ENCODE measurements around the gene TRMT2A. TPM values are rescaled to one million over a fixed set of nuclear protein-coding genes. Genes with fewer than 3 reads are reported as not detected.

The TRMT2A gene
- total RNA-seq, 1 experiment from 2014 or later: 47.1 TPM

- TF ChIP-seq, protein P1, sequence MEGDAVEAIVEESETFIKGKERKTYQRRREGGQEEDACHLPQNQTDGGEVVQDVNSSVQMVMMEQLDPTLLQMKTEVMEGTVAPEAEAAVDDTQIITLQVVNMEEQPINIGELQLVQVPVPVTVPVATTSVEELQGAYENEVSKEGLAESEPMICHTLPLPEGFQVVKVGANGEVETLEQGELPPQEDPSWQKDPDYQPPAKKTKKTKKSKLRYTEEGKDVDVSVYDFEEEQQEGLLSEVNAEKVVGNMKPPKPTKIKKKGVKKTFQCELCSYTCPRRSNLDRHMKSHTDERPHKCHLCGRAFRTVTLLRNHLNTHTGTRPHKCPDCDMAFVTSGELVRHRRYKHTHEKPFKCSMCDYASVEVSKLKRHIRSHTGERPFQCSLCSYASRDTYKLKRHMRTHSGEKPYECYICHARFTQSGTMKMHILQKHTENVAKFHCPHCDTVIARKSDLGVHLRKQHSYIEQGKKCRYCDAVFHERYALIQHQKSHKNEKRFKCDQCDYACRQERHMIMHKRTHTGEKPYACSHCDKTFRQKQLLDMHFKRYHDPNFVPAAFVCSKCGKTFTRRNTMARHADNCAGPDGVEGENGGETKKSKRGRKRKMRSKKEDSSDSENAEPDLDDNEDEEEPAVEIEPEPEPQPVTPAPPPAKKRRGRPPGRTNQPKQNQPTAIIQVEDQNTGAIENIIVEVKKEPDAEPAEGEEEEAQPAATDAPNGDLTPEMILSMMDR (IDR thresholded peaks at IDR 0.05; ENCODE audit: unreplicated experiment): no peak
- no peaks in the 10 kb centered on the region for H3K27me3 Mint-ChIP-seq (ENCODE audit: insufficient read depth, unreplicated experiment)
- H3K4me3 Mint-ChIP-seq (ENCODE audit: unreplicated experiment): peak overlapping the region; percentile 71
- no TSS peak for BruUV-seq (replicated peaks)
- POLR2A ChIA-PET: no interaction called here
- peaks cover 6% of the 10 kb centered on the region for H3K36me3 Mint-ChIP-seq (ENCODE audit: insufficient read depth, unreplicated experiment)
- H3K27ac Mint-ChIP-seq (ENCODE audit: low read depth, unreplicated experiment): peak overlapping the region; percentile 61
- no peaks in the 10 kb centered on the region for H3K4me1 Mint-ChIP-seq (ENCODE audit: insufficient read depth, unreplicated experiment)
- no peaks in the 10 kb centered on the region for H3K9me3 Mint-ChIP-seq (ENCODE audit: unreplicated experiment)
- DNase-seq (ENCODE audit: unreplicated experiment): no peak
- intact Hi-C loops (cut with micrococcal nuclease): no loop called here
- CTCF ChIA-PET: no interaction called here
Measured at GRCh38 chr22:20132686-20133246, 15.7 kb upstream of the TRMT2A start.

DNA sequence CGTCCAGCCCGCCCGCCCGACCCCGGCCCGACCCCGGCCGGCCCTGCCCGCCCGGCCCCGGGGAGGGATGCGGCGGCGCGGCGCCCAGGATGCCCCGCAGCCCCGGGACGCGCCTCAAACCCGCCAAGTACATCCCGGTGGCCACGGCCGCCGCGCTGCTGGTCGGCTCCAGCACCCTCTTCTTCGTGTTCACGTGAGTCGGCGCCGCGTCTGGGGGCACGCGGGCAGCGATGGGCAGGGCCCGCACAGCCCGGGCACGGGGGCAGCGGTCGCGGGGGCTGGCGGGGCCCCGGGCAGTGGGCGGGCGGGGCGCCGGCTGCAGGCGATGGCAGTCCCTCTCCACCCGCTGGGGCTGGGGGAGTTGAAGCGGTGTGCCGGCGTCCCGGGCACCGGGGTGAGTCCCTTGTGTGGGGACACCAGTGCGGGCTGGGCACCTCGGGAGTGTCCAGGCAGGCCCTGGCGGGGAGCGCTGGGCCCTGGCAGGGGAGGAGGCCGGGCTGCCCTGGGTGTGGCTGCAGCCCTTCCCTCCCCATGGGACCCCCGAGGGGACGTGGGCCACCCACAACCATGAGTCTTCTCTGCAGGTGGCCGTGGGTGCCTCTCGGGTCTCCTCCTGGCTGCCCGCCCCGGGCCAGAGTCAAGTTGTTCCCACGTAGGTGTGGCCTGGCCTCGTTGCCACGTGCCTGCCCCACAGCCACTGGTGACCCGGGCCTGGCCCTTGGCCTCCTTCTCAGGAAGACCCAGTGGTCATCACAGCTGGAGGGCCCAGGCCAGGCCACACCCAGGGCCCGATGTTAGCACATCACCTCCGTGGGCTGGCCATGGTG lies 15.0 kb upstream of the TRMT2A start:
- intact Hi-C loops (cut with micrococcal nuclease): no loop called here
- DNase-seq (ENCODE audit: unreplicated experiment): no peak
- no peaks in the 10 kb centered on the region for H3K4me1 Mint-ChIP-seq (ENCODE audit: insufficient read depth, unreplicated experiment)
- H3K9me3 Mint-ChIP-seq (ENCODE audit: unreplicated experiment): no peaks in the 10 kb centered on the region
- H3K4me3 Mint-ChIP-seq (ENCODE audit: unreplicated experiment): peak overlapping the region; percentile 71
- ChIA-PET POLR2A (no interaction called here), CTCF (no interaction called here)
- peaks cover 12% of the 10 kb centered on the region for H3K36me3 Mint-ChIP-seq (ENCODE audit: insufficient read depth, unreplicated experiment)
- no peak overlapping the region for H3K27ac Mint-ChIP-seq (ENCODE audit: low read depth, unreplicated experiment)
- H3K27me3 Mint-ChIP-seq (ENCODE audit: insufficient read depth, unreplicated experiment): no peaks in the 10 kb centered on the region
- TF ChIP-seq, protein P1 (IDR thresholded peaks at IDR 0.05; ENCODE audit: unreplicated experiment): no peak
- BruUV-seq (replicated peaks): no TSS peak

GRCh38 chr22:20131597-20131858 lies 14.5 kb upstream of the TRMT2A start, which contains the start of gene ZDHHC8:
TSS of gene ZDHHC8 (plus strand) at chr22:20131804. CDS start at chr22:20131948, 144 bp downstream.
- intact Hi-C loops (cut with micrococcal nuclease): no loop called here
- TF ChIP-seq, protein P1 (IDR thresholded peaks at IDR 0.05; ENCODE audit: unreplicated experiment): no peak
- DNase-seq (ENCODE audit: unreplicated experiment): no peak
- Mint-ChIP-seq H3K27ac (ENCODE audit: low read depth, unreplicated experiment) (peak within 1 kb of the TSS; percentile 61), H3K4me1 (ENCODE audit: insufficient read depth, unreplicated experiment) (no peaks in the 10 kb centered on the region), H3K27me3 (ENCODE audit: insufficient read depth, unreplicated experiment) (no peaks in the 10 kb centered on the region), H3K9me3 (ENCODE audit: unreplicated experiment) (no peaks in the 10 kb centered on the region), H3K4me3 (ENCODE audit: unreplicated experiment) (peak within 1 kb of the TSS; percentile 71), H3K36me3 (ENCODE audit: insufficient read depth, unreplicated experiment) (peaks cover 15% of the 10 kb centered on the region)
- BruUV-seq (replicated peaks): no TSS peak
- ChIA-PET CTCF (no interaction called here), POLR2A (no interaction called here)

- Mint-ChIP-seq H3K36me3 (ENCODE audit: insufficient read depth, unreplicated experiment) (peaks cover 21% of the 10 kb centered on the region), H3K4me3 (ENCODE audit: unreplicated experiment) (peak overlapping the region; percentile 63), H3K9me3 (ENCODE audit: unreplicated experiment) (no peaks in the 10 kb centered on the region), H3K27ac (ENCODE audit: low read depth, unreplicated experiment) (no peak overlapping the region), H3K27me3 (ENCODE audit: insufficient read depth, unreplicated experiment) (no peaks in the 10 kb centered on the region), H3K4me1 (ENCODE audit: insufficient read depth, unreplicated experiment) (no peaks in the 10 kb centered on the region)
- ChIA-PET POLR2A (interaction anchor here (0.6 to 3.0 kb wide), 3 partner anchors 12 to 208 kb away, joined by 3 to 17 read pairs (median 3); partner anchors contain the start of gene TRMT2A), CTCF (interaction anchor here (0.6 to 1.1 kb wide), 2 partner anchors 26 to 52 kb away, joined by 3 to 4 read pairs; no protein-coding TSS in a partner anchor)
- intact Hi-C loops (cut with micrococcal nuclease): no loop called here
- DNase-seq (ENCODE audit: unreplicated experiment): peak; percentile 65
- TF ChIP-seq, protein P1 (IDR thresholded peaks at IDR 0.05; ENCODE audit: unreplicated experiment): no peak
- BruUV-seq (replicated peaks): no TSS peak
Measured at GRCh38 chr22:20130731-20131596, 13.9 kb upstream of the TRMT2A start.
